A549 (cell line): ENCODE data around the gene SPTB.

Experiments
- CTCF ChIP-seq: fragments of >200 bp; sonication (Bioruptor Twin); formaldehyde crosslinking; IDR thresholded peaks from 3 replicates; pipeline ENCODE4 v1.5.1; 2016
- EP300 ChIP-seq, 2 experiments: fragments of >200 bp; sonication (Bioruptor Twin); formaldehyde crosslinking; IDR thresholded peaks; 2 replicates in 1 of 2; 3 replicates in 1 of 2; pipeline ENCODE4 v1.6.1; 2016 to 2017
- HES2 ChIP-seq: fragments of >200 bp; sonication (Bioruptor Twin); formaldehyde crosslinking; IDR thresholded peaks from 2 replicates; pipeline ENCODE4 v1.6.1; 2016
- JUN ChIP-seq, 2 experiments: fragments of >200 bp; sonication (Bioruptor Twin); formaldehyde crosslinking; IDR thresholded peaks; 2 replicates in 1 of 2; 3 replicates in 1 of 2; pipeline ENCODE4 v1.6.1; 2016 to 2017
- MAZ ChIP-seq: fragments of 150-350 bp; IDR thresholded peaks from 2 replicates; pipeline ENCODE4 v1.6.1; 2014; ENCODE audit warnings: antibody characterized with exemption, low read depth, low read length, borderline replicate concordance
- POLR2A ChIP-seq: IDR thresholded peaks from 2 replicates; pipeline ENCODE4 v1.6.1; 2012; ENCODE audit warnings: mild to moderate bottlenecking, low read length
- POLR2AphosphoS2 ChIP-seq: conservative IDR thresholded peaks from 2 replicates; pipeline ENCODE4 v1.6.1; 2012; ENCODE audit warnings: low read length, improper control_type of control experiment, inconsistent platforms
- RAD21 ChIP-seq, 2 experiments: fragments of >200 bp in 1 of 2; sonication (Bioruptor Twin) in 1 of 2; formaldehyde crosslinking in 1 of 2; IDR thresholded peaks in 1 of 2; conservative IDR thresholded peaks in 1 of 2; 2 replicates in 1 of 2; 3 replicates in 1 of 2; pipeline ENCODE4 v1.6.1; 2012 to 2018; ENCODE audit warnings: inconsistent platforms in 1 of 2

GRCh38 chr14:64808449-64808848, 71.3 kb downstream of the SPTB start:
- no peak for TF ChIP-seq RAD21 (conservative IDR thresholded peaks at IDR 0.05 in 1 of 2, IDR thresholded peaks at IDR 0.05 in 1 of 2)
- TF ChIP-seq CTCF = no peak
- TF ChIP-seq MAZ = no peak
- TF ChIP-seq EP300 (IDR thresholded peaks at IDR 0.05) = no peak
- TF ChIP-seq POLR2AphosphoS2 = no peak
- no peak for TF ChIP-seq POLR2A
- TF ChIP-seq HES2 = no peak
- no peak for TF ChIP-seq JUN (IDR thresholded peaks at IDR 0.05)
